ENCODE data around the gene OTOP3.

DNA sequence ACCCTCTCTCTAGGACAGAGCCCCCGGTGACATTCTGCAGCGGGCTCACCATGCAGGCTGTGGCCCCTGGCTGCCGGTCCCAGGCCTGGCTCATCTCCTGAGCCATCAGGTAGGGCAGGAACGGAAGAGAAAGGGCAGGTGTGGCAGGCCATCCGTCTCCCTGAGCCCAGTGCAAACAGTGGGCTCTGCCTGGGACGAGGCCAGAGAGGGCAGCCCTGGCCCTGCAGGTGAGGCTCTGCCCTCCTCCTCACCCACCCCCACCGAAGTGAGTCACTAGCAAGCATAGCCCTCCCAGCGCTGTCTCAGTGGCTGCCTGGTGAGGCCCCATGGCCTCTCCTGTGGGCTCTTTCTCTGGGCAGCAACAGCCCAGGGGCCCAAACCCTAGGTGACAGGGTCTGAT, 14.5 kb downstream of the OTOP3 start:
- TF ChIP-seq, protein P1, sequence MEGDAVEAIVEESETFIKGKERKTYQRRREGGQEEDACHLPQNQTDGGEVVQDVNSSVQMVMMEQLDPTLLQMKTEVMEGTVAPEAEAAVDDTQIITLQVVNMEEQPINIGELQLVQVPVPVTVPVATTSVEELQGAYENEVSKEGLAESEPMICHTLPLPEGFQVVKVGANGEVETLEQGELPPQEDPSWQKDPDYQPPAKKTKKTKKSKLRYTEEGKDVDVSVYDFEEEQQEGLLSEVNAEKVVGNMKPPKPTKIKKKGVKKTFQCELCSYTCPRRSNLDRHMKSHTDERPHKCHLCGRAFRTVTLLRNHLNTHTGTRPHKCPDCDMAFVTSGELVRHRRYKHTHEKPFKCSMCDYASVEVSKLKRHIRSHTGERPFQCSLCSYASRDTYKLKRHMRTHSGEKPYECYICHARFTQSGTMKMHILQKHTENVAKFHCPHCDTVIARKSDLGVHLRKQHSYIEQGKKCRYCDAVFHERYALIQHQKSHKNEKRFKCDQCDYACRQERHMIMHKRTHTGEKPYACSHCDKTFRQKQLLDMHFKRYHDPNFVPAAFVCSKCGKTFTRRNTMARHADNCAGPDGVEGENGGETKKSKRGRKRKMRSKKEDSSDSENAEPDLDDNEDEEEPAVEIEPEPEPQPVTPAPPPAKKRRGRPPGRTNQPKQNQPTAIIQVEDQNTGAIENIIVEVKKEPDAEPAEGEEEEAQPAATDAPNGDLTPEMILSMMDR (conservative IDR thresholded peaks at IDR 0.05; ENCODE audit: low read depth in 2 of 2) = no peak
- no peak for TF ChIP-seq POLR2AphosphoS5 (IDR thresholded peaks at IDR 0.05; ENCODE audit: low read depth)

Measured in GM23338 (cell line).